Upper lobe of right lung (tissue), 1 donor: ENCODE data around the gene SHC3. TPM values are rescaled to one million over a fixed set of nuclear protein-coding genes. Genes with fewer than 3 reads are reported as not detected.

ENCODE experiments used
- ATAC-seq: fragments of 200-7000 bp; cut with Tn5 transposase; one replicate; pipeline ENCODE4 v1.9.1; 2020; ENCODE audit warnings: mild to moderate bottlenecking, moderate library complexity
- DNase-seq: peaks from one replicate; pipeline ENCODE4 v3.0.0-alpha.2; 2020
- H3K27ac ChIP-seq: fragments of 200-600 bp; one replicate; pipeline ENCODE4 v1.8.0; 2022
- H3K27me3 ChIP-seq: fragments of 200-600 bp; one replicate; pipeline ENCODE4 v1.8.0; 2022; ENCODE audit warnings: mild to moderate bottlenecking
- H3K36me3 ChIP-seq: fragments of 200-600 bp; one replicate; pipeline ENCODE4 v1.8.0; 2022
- H3K4me1 ChIP-seq: fragments of 200-600 bp; one replicate; pipeline ENCODE4 v1.8.0; 2022
- H3K4me3 ChIP-seq: fragments of 200-600 bp; one replicate; pipeline ENCODE4 v1.8.0; 2022; ENCODE audit warnings: mild to moderate bottlenecking
- H3K9me3 ChIP-seq: fragments of 200-600 bp; one replicate; pipeline ENCODE4 v1.8.0; 2022
- CTCF ChIP-seq: fragments of 200-600 bp; IDR thresholded peaks from one replicate; pipeline ENCODE4 v1.8.0; 2022; ENCODE audit warnings: antibody characterized with exemption
- intact Hi-C: fragments of 100-400 bp; cut with DNase I; formaldehyde crosslinking; loops from one replicate; pipeline ENCODE4 v1.11.0; 2022
- total RNA-seq: library from RNA; stranded (reverse); fragmentation: NEBNext Ultra II Directional; extraction: Animal tissue kit (Norgen Biotek cat#: 25700); gene quantifications from one replicate; pipeline ENCODE4 v1.2.1, GENCODE V29; 2021
- donor health status: DM: no; HTN: yes; CAD: no; lungs with severe emphysema.

The SHC3 gene
- total RNA-seq, 1 donor from 2014 or later: 12.9 TPM

- Histone ChIP-seq H3K27ac (no peak overlapping the region), H3K36me3 (no peaks in the 10 kb centered on the region), H3K4me1 (no peaks in the 10 kb centered on the region), H3K4me3 (no peak overlapping the region), H3K27me3 (no peaks in the 10 kb centered on the region), H3K9me3 (no peaks in the 10 kb centered on the region)
- no peak for DNase-seq
- intact Hi-C loops: no loop called here
- TF ChIP-seq CTCF: no peak
- ATAC-seq: no peak
Observed at GRCh38 chr9:89113851-89114250, 64.8 kb downstream of the SHC3 start.

GRCh38 chr9:89112243-89112642, 66.4 kb downstream of the SHC3 start:
- no peak overlapping the region for H3K27ac ChIP-seq
- H3K4me1 ChIP-seq: no peaks in the 10 kb centered on the region
- H3K9me3 ChIP-seq: no peaks in the 10 kb centered on the region
- no peak for TF ChIP-seq CTCF
- DNase-seq: no peak
- H3K36me3 ChIP-seq: no peaks in the 10 kb centered on the region
- H3K27me3 ChIP-seq: no peaks in the 10 kb centered on the region
- intact Hi-C loops: no loop called here
- no peak for ATAC-seq
- H3K4me3 ChIP-seq: no peak overlapping the region

- H3K27me3 ChIP-seq: no peaks in the 10 kb centered on the region
- DNase-seq: no peak
- no peaks in the 10 kb centered on the region for H3K9me3 ChIP-seq
- intact Hi-C loops: no loop called here
- no peaks in the 10 kb centered on the region for H3K4me1 ChIP-seq
- no peak overlapping the region for H3K4me3 ChIP-seq
- H3K36me3 ChIP-seq: no peaks in the 10 kb centered on the region
- TF ChIP-seq CTCF: no peak
- H3K27ac ChIP-seq: no peak overlapping the region
- ATAC-seq: peak; percentile 35
Observed at GRCh38 chr9:89109666-89110065, 69.0 kb downstream of the SHC3 start.

GRCh38 chr9:89107406-89107805, 71.2 kb downstream of the SHC3 start:
- Histone ChIP-seq H3K9me3 (no peaks in the 10 kb centered on the region), H3K4me1 (no peaks in the 10 kb centered on the region), H3K4me3 (no peak overlapping the region), H3K36me3 (no peaks in the 10 kb centered on the region), H3K27me3 (no peaks in the 10 kb centered on the region), H3K27ac (no peak overlapping the region)
- ATAC-seq (no peak), DNase-seq (no peak)
- intact Hi-C loops: no loop called here
- TF ChIP-seq CTCF: no peak

- H3K9me3 ChIP-seq: no peaks in the 10 kb centered on the region
- no peaks in the 10 kb centered on the region for H3K27me3 ChIP-seq
- no peak overlapping the region for H3K4me3 ChIP-seq
- no peak for TF ChIP-seq CTCF
- no peaks in the 10 kb centered on the region for H3K4me1 ChIP-seq
- ATAC-seq: peak; percentile 29
- intact Hi-C loops: no loop called here
- H3K27ac ChIP-seq: no peak overlapping the region
- no peaks in the 10 kb centered on the region for H3K36me3 ChIP-seq
- no peak for DNase-seq
Observed at GRCh38 chr9:89106224-89106851, 72.3 kb downstream of the SHC3 start.

- H3K36me3 ChIP-seq: no peaks in the 10 kb centered on the region
- no peaks in the 10 kb centered on the region for H3K27me3 ChIP-seq
- H3K9me3 ChIP-seq: no peaks in the 10 kb centered on the region
- TF ChIP-seq CTCF: no peak
- DNase-seq (no peak), ATAC-seq (no peak)
- no peak overlapping the region for H3K4me3 ChIP-seq
- intact Hi-C loops: no loop called here
- H3K27ac ChIP-seq: no peak overlapping the region
- no peaks in the 10 kb centered on the region for H3K4me1 ChIP-seq
Observed at GRCh38 chr9:89104821-89105220, 73.8 kb downstream of the SHC3 start.
